HepG2 (cell line): Measurements from ENCODE around the gene IGFBP5.

Source experiments
- CREB1 ChIP-seq, 2 experiments: fragments of 450-650 bp in 1 of 2; IDR thresholded peaks; 2 replicates each; pipeline ENCODE4 v1.6.1; 2016 to 2017; ENCODE audit warnings: control low read depth in 1 of 2, mild to moderate bottlenecking in 1 of 2, missing compliant biosample characterization in 1 of 2, missing genetic modification characterization in 1 of 2
- EP300 ChIP-seq, 3 experiments: sonication (generic) in 1 of 3; formaldehyde crosslinking in 1 of 3; IDR thresholded peaks; 2 replicates each; pipeline versions ENCODE4 v1.5.1 to v1.6.1; 2011 to 2020; ENCODE audit warnings: low read depth in 2 of 3, low read length in 2 of 3, borderline replicate concordance in 1 of 3, improper control_type of control experiment in 1 of 3, mild to moderate bottlenecking in 1 of 3, missing genetic modification reagents in 1 of 3, moderate library complexity in 1 of 3
- FOXM1 ChIP-seq: sonication (generic); formaldehyde crosslinking; IDR thresholded peaks from 2 replicates; pipeline ENCODE4 v1.5.0; 2020; ENCODE audit warnings: missing genetic modification reagents
- IKZF5 ChIP-seq: IDR thresholded peaks from 2 replicates; pipeline ENCODE4 v1.6.1; 2018; ENCODE audit warnings: missing genetic modification reagents, mild to moderate bottlenecking, missing compliant biosample characterization
- MAX ChIP-seq: IDR thresholded peaks from 2 replicates; pipeline ENCODE4 v1.6.1; 2012; ENCODE audit warnings: inconsistent platforms
- NR2F6 ChIP-seq, 2 experiments: IDR thresholded peaks; 2 replicates each; pipeline ENCODE4 v1.6.1; 2016; ENCODE audit warnings: antibody characterized with exemption in 1 of 2, mild to moderate bottlenecking in 1 of 2
- RXRA ChIP-seq: sonication (generic); formaldehyde crosslinking; IDR thresholded peaks from 2 replicates; pipeline ENCODE4 v1.5.1; 2020; ENCODE audit warnings: missing genetic modification reagents
- WIZ ChIP-seq: sonication (generic); formaldehyde crosslinking; IDR thresholded peaks from 2 replicates; pipeline ENCODE4 v1.5.1; 2020; ENCODE audit warnings: mild to moderate bottlenecking, missing genetic modification reagents
- ZBTB33 ChIP-seq: sonication (generic); formaldehyde crosslinking; IDR thresholded peaks from 2 replicates; pipeline ENCODE4 v1.4.0; 2020; ENCODE audit warnings: missing genetic modification reagents
- ZKSCAN1 ChIP-seq: fragments of 150-350 bp; IDR thresholded peaks from 2 replicates; pipeline ENCODE4 v1.6.1; 2014; ENCODE audit warnings: low read length
- ZNF460 ChIP-seq: sonication (generic); formaldehyde crosslinking; IDR thresholded peaks from 2 replicates; pipeline ENCODE4 v1.5.1; 2020; ENCODE audit warnings: missing genetic modification reagents, mild to moderate bottlenecking, borderline replicate concordance
- ZSCAN29 ChIP-seq: sonication (generic); formaldehyde crosslinking; conservative IDR thresholded peaks from 2 replicates; pipeline ENCODE4 v1.4.0; 2020; ENCODE audit warnings: mild to moderate bottlenecking, missing genetic modification reagents

GRCh38 chr2:216689397-216689796 lies 6.0 kb downstream of the IGFBP5 start:
- TF ChIP-seq WIZ (CRISPR knock-in tag) (no peak), ZKSCAN1 (no peak), RXRA (CRISPR knock-in tag) (no peak), NR2F6 (IDR thresholded peaks at IDR 0.05) (no peak), NR2F6 (CRISPR knock-in tag; IDR thresholded peaks at IDR 0.05) (no peak), FOXM1 (no peak), IKZF5 (CRISPR knock-in tag) (no peak), MAX (no peak), CREB1 (IDR thresholded peaks at IDR 0.05) (no peak), CREB1 (CRISPR knock-in tag; IDR thresholded peaks at IDR 0.05) (no peak), ZBTB33 (CRISPR knock-in tag) (no peak), EP300 (IDR thresholded peaks at IDR 0.05; ENCODE audit: low read depth in 2 of 2, low read length in 2 of 2) (no peak), EP300 (CRISPR knock-in tag; IDR thresholded peaks at IDR 0.05; ENCODE audit: borderline replicate concordance) (no peak), ZSCAN29 (CRISPR knock-in tag) (no peak), ZNF460 (CRISPR knock-in tag) (no peak)
